ENCODE results near the gene TEAD4. TPM values are rescaled to one million over a fixed set of nuclear protein-coding genes. Genes with fewer than 3 reads are reported as not detected.

Gene TEAD4
- not detected for total RNA-seq

- no peak for DNase-seq
Measured at GRCh38 chr12:2959192-2959504, at the start of gene TEAD4. TSS of gene TEAD4 (plus strand) at chr12:2959397.

GRCh38 chr12:2912216-2912575 is 47.0 kb upstream of the TEAD4 start:
- no peak for DNase-seq

- no peak for DNase-seq
Measured at GRCh38 chr12:2919249-2919648, 39.9 kb upstream of the TEAD4 start.

GRCh38 chr12:2922329-2922728 is 36.9 kb upstream of the TEAD4 start:
- DNase-seq, result no peak

GRCh38 chr12:2923057-2923456 is 36.1 kb upstream of the TEAD4 start:
- DNase-seq, result no peak

GRCh38 chr12:2924019-2924418 is 35.2 kb upstream of the TEAD4 start:
- no peak for DNase-seq

GRCh38 chr12:2925322-2925995 is 33.7 kb upstream of the TEAD4 start:
- no peak for DNase-seq

- no peak for DNase-seq
Measured at GRCh38 chr12:2930865-2931264, 28.3 kb upstream of the TEAD4 start.

GRCh38 chr12:2933586-2933985 is 25.6 kb upstream of the TEAD4 start:
- no peak for DNase-seq

GRCh38 chr12:2934371-2934770 is 24.8 kb upstream of the TEAD4 start:
- DNase-seq, result no peak

GRCh38 chr12:2936301-2936700 is 22.9 kb upstream of the TEAD4 start:
- no peak for DNase-seq

- no peak for DNase-seq
Measured at GRCh38 chr12:2937500-2937899, 21.7 kb upstream of the TEAD4 start.

- DNase-seq, result no peak
Measured at GRCh38 chr12:2939191-2939590, 20.0 kb upstream of the TEAD4 start.

GRCh38 chr12:2940564-2940963 is 18.6 kb upstream of the TEAD4 start:
- no peak for DNase-seq

- no peak for DNase-seq
Measured at GRCh38 chr12:2941524-2941923, 17.7 kb upstream of the TEAD4 start.

GRCh38 chr12:2944401-2945047 is 14.7 kb upstream of the TEAD4 start:
- peak; percentile 14 for DNase-seq

GRCh38 chr12:2949411-2949810 is 9.8 kb upstream of the TEAD4 start:
- no peak for DNase-seq

GRCh38 chr12:2955888-2956287 is 3.3 kb upstream of the TEAD4 start:
- DNase-seq, result no peak

GRCh38 chr12:2957816-2958431 is 1.3 kb upstream of the TEAD4 start:
- no peak for DNase-seq

GRCh38 chr12:2958432-2959191 is 585 bp upstream of the TEAD4 start:
- DNase-seq, result no peak

- DNase-seq, result no peak
Measured at GRCh38 chr12:2959505-2960389, 550 bp downstream of the TEAD4 start.

- no peak for DNase-seq
Measured at GRCh38 chr12:2960390-2960956, 1.3 kb downstream of the TEAD4 start.
